ENCODE data around the gene ATP8A1. TPM values are rescaled to one million over a fixed set of nuclear protein-coding genes. Genes with fewer than 3 reads are reported as not detected.
A peak's percentile ranks its signal among the peaks of the same experiment; 100 is the strongest.

ATP8A1 gene
- total RNA-seq, 2 experiments from 2014 or later: 80.0 to 141 TPM

DNA sequence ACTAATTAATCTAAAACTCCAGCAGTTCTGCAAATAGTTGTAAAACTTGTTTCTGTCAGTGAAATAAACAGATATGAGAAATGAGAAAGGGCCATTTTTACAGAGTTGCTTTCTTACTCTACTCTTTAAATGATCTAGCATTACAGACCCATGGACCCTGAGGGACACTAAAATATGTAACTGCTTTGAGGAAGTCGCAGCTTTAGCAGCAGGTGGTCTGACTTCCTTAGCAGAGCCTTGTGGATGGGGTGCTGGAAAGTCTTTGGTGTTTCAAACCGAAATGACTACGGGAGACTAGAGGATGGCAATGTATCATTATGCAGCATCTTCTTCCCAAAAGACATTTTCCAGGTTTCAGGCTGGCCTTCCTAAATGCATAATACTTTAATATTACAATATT is 240.9 kb downstream of the ATP8A1 start:
- H4K20me1 ChIP-seq (ENCODE audit: insufficient read depth, low read length): no peaks in the 10 kb centered on the region
- ChIA-PET POLR2A (interaction anchor here (0.6 to 0.7 kb wide), 2 partner anchors 15 to 128 kb away, joined by 3 read pairs; no protein-coding TSS in a partner anchor), CTCF (ENCODE audit: unreplicated experiment) (no interaction called here)
- TF ChIP-seq EZH2phosphoT487 (IDR thresholded peaks at IDR 0.05; ENCODE audit: borderline replicate concordance, low read depth, low read length): no peak
- TF ChIP-seq, protein P1, sequence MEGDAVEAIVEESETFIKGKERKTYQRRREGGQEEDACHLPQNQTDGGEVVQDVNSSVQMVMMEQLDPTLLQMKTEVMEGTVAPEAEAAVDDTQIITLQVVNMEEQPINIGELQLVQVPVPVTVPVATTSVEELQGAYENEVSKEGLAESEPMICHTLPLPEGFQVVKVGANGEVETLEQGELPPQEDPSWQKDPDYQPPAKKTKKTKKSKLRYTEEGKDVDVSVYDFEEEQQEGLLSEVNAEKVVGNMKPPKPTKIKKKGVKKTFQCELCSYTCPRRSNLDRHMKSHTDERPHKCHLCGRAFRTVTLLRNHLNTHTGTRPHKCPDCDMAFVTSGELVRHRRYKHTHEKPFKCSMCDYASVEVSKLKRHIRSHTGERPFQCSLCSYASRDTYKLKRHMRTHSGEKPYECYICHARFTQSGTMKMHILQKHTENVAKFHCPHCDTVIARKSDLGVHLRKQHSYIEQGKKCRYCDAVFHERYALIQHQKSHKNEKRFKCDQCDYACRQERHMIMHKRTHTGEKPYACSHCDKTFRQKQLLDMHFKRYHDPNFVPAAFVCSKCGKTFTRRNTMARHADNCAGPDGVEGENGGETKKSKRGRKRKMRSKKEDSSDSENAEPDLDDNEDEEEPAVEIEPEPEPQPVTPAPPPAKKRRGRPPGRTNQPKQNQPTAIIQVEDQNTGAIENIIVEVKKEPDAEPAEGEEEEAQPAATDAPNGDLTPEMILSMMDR (conservative IDR thresholded peaks at IDR 0.05; ENCODE audit: low read length): no peak
- H3K9me3 ChIP-seq (ENCODE audit: low read length): no peaks in the 10 kb centered on the region
- no peak overlapping the region for H3K27ac ChIP-seq (ENCODE audit: low read depth, low read length, poor library complexity, severe bottlenecking)
- BruUV-seq (replicated peaks): no TSS peak
- H3K4me2 ChIP-seq (ENCODE audit: low read length): no peak overlapping the region
- no peak overlapping the region for H3K4me3 ChIP-seq (ENCODE audit: low read depth, low read length, poor library complexity, severe bottlenecking)
- H3K36me3 ChIP-seq (ENCODE audit: insufficient read depth, low read length): peaks cover 97% of the 10 kb centered on the region
- intact Hi-C loops (cut with micrococcal nuclease; ENCODE audit: unreplicated experiment): no loop called here
- no peaks in the 10 kb centered on the region for H3K9me2 ChIP-seq (ENCODE audit: insufficient read depth, low read length)
- DNase-seq (ENCODE audit: low spot score): peak; percentile 7
- no peaks in the 10 kb centered on the region for H3K4me1 ChIP-seq (ENCODE audit: insufficient read depth, low read length, poor library complexity, severe bottlenecking)
- H2AFZ ChIP-seq (ENCODE audit: low read length): no peak overlapping the region
- no peaks in the 10 kb centered on the region for H3K79me2 ChIP-seq (ENCODE audit: insufficient read depth, low read depth, low read length)

DNA sequence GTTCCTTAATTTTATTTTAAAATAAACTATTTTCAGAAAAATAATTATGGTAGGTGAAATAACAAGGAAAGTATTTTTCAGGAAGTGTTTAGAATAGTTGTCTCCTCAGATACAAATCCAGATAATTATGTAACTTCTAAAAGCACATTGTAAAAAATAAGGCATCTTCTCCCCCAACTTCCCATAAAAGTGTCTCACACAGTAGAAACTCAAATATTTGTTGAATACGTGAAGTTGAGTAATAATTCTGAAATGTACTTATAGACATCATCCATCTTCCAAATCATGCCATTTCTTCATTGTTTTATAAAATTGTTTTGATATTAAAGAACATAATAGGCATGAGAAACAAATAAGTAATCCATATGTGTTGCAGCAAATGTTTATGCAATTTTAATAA is 241.6 kb downstream of the ATP8A1 start:
- Histone ChIP-seq H3K4me1 (ENCODE audit: insufficient read depth, low read length, poor library complexity, severe bottlenecking) (no peaks in the 10 kb centered on the region), H3K79me2 (ENCODE audit: insufficient read depth, low read depth, low read length) (no peaks in the 10 kb centered on the region), H3K36me3 (ENCODE audit: insufficient read depth, low read length) (peaks cover 97% of the 10 kb centered on the region), H3K4me2 (ENCODE audit: low read length) (no peak overlapping the region), H2AFZ (ENCODE audit: low read length) (no peak overlapping the region), H3K9me3 (ENCODE audit: low read length) (no peaks in the 10 kb centered on the region), H3K27ac (ENCODE audit: low read depth, low read length, poor library complexity, severe bottlenecking) (no peak overlapping the region), H4K20me1 (ENCODE audit: insufficient read depth, low read length) (no peaks in the 10 kb centered on the region), H3K4me3 (ENCODE audit: low read depth, low read length, poor library complexity, severe bottlenecking) (no peak overlapping the region), H3K9me2 (ENCODE audit: insufficient read depth, low read length) (no peaks in the 10 kb centered on the region)
- TF ChIP-seq EZH2phosphoT487 (IDR thresholded peaks at IDR 0.05; ENCODE audit: borderline replicate concordance, low read depth, low read length): no peak
- TF ChIP-seq, protein P1 (conservative IDR thresholded peaks at IDR 0.05; ENCODE audit: low read length): no peak
- BruUV-seq (replicated peaks): no TSS peak
- intact Hi-C loops (cut with micrococcal nuclease; ENCODE audit: unreplicated experiment): no loop called here
- ChIA-PET CTCF (ENCODE audit: unreplicated experiment) (no interaction called here), POLR2A (interaction anchor here (0.7 kb wide), 1 partner anchor 127 kb away, joined by 3 read pairs; no protein-coding TSS in a partner anchor)
- no peak for DNase-seq (ENCODE audit: low spot score)

DNA sequence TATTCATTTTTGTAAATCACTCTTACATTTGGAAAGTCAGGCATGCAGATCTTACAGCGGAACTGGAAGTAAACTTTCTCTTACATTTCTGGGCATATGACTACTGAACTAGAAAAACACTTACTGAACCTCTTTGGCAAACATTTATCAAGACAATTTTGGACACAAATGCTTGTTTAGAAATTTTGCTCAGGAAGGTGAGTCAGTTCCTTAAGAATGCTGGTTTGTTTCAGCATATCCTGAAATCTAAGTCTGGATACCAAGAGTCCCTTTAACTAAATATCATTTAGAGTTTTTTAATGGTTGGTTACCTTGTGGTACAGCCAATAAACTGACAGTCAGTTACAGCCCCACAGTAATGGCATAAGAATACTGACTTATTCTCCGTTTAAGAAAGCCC is 244.7 kb downstream of the ATP8A1 start:
- no peak overlapping the region for H3K4me2 ChIP-seq (ENCODE audit: low read length)
- no peaks in the 10 kb centered on the region for H4K20me1 ChIP-seq (ENCODE audit: insufficient read depth, low read length)
- H3K4me1 ChIP-seq (ENCODE audit: insufficient read depth, low read length, poor library complexity, severe bottlenecking): no peaks in the 10 kb centered on the region
- H3K36me3 ChIP-seq (ENCODE audit: insufficient read depth, low read length): peaks cover 96% of the 10 kb centered on the region
- no peak overlapping the region for H3K27ac ChIP-seq (ENCODE audit: low read depth, low read length, poor library complexity, severe bottlenecking)
- no peaks in the 10 kb centered on the region for H3K9me2 ChIP-seq (ENCODE audit: insufficient read depth, low read length)
- H3K9me3 ChIP-seq (ENCODE audit: low read length): no peaks in the 10 kb centered on the region
- DNase-seq (ENCODE audit: low spot score): no peak
- ChIA-PET CTCF (ENCODE audit: unreplicated experiment) (no interaction called here), POLR2A (no interaction called here)
- no peak for TF ChIP-seq EZH2phosphoT487 (IDR thresholded peaks at IDR 0.05; ENCODE audit: borderline replicate concordance, low read depth, low read length)
- TF ChIP-seq, protein P1 (conservative IDR thresholded peaks at IDR 0.05; ENCODE audit: low read length): no peak
- intact Hi-C loops (cut with micrococcal nuclease; ENCODE audit: unreplicated experiment): no loop called here
- H3K4me3 ChIP-seq (ENCODE audit: low read depth, low read length, poor library complexity, severe bottlenecking): no peak overlapping the region
- no peaks in the 10 kb centered on the region for H3K79me2 ChIP-seq (ENCODE audit: insufficient read depth, low read depth, low read length)
- no peak overlapping the region for H2AFZ ChIP-seq (ENCODE audit: low read length)
- no TSS peak for BruUV-seq (replicated peaks)
